Liver (tissue), 3 donors: ENCODE measurements around the gene TEX55.
"Not testable (repeated sequence)": the region's sequence is repeated elsewhere in the genome, so short reads cannot be mapped to it uniquely, and the experiment has no call there.

Source experiments
- CTCF ChIP-seq: fragments of 150-350 bp; IDR thresholded peaks from 2 replicates; pipeline ENCODE4 v1.5.1; 2017; ENCODE audit warnings: improper control_type of control experiment, low read depth, low read length; ENCODE audit not compliant: missing input control
- EGR1 ChIP-seq, 2 donors: IDR thresholded peaks; 2 replicates each; pipeline ENCODE4 v1.6.1; 2016 to 2018; ENCODE audit warnings: antibody characterized with exemption in 2 of 2, low read depth in 2 of 2
- GABPA ChIP-seq, 2 donors: IDR thresholded peaks in 1 of 2; conservative IDR thresholded peaks in 1 of 2; 2 replicates each; pipeline ENCODE4 v1.6.1; 2016; ENCODE audit warnings: antibody characterized with exemption in 2 of 2, mild to moderate bottlenecking in 1 of 2, moderate library complexity in 1 of 2
- HNF4G ChIP-seq: IDR thresholded peaks from 2 replicates; pipeline ENCODE4 v1.6.1; 2016; ENCODE audit warnings: antibody characterized with exemption
- MAX ChIP-seq: IDR thresholded peaks from 2 replicates; pipeline ENCODE4 v1.6.1; 2016; ENCODE audit warnings: antibody characterized with exemption
- NR2F2 ChIP-seq: IDR thresholded peaks from 2 replicates; pipeline ENCODE4 v1.6.1; 2016; ENCODE audit warnings: antibody characterized with exemption
- RAD21 ChIP-seq, 2 donors: IDR thresholded peaks; 2 replicates each; pipeline ENCODE4 v1.6.1; 2016; ENCODE audit warnings: antibody characterized with exemption in 2 of 2, mild to moderate bottlenecking in 2 of 2
- REST ChIP-seq: IDR thresholded peaks from 2 replicates; pipeline ENCODE4 v1.6.1; 2016; ENCODE audit warnings: antibody characterized with exemption, mild to moderate bottlenecking
- RXRA ChIP-seq, 2 donors: IDR thresholded peaks; 2 replicates each; pipeline ENCODE4 v1.6.1; 2017 to 2018; ENCODE audit warnings: antibody characterized with exemption in 2 of 2, mild to moderate bottlenecking in 1 of 2
- SP1 ChIP-seq: IDR thresholded peaks from 2 replicates; pipeline ENCODE4 v1.6.1; 2018; ENCODE audit warnings: antibody characterized with exemption, mild to moderate bottlenecking
- TAF1 ChIP-seq: conservative IDR thresholded peaks from 2 replicates; pipeline ENCODE4 v1.6.1; 2016; ENCODE audit warnings: antibody characterized with exemption, mild to moderate bottlenecking
- YY1 ChIP-seq: IDR thresholded peaks from 2 replicates; pipeline ENCODE4 v1.6.1; 2016; ENCODE audit warnings: antibody characterized with exemption, mild to moderate bottlenecking
- ZBTB33 ChIP-seq: IDR thresholded peaks from 2 replicates; pipeline ENCODE4 v1.6.1; 2016; ENCODE audit warnings: antibody characterized with exemption
- donor health status: healthy.
- donor health status: healthy.

GRCh38 chr3:119130291-119130690 is 15.7 kb upstream of the TEX55 start:
- TF ChIP-seq CTCF; REST; RAD21 (IDR thresholded peaks at IDR 0.05); RXRA (IDR thresholded peaks at IDR 0.05); TAF1; YY1; GABPA (IDR thresholded peaks at IDR 0.05 in 1 of 2, conservative IDR thresholded peaks at IDR 0.05 in 1 of 2); MAX; EGR1 (IDR thresholded peaks at IDR 0.05; ENCODE audit: low read depth in 2 of 2); ZBTB33; NR2F2; SP1; HNF4G: not testable (repeated sequence)
